HAP-1 (cell line): ENCODE measurements around the gene VN1R4.
"Not testable (repeated sequence)": the region's sequence is repeated elsewhere in the genome, so short reads cannot be mapped to it uniquely, and the experiment has no call there.

Experiments used
- DNase-seq, 2 experiments: peaks; one replicate each; pipeline ENCODE4 v3.0.0-alpha.2; 2016 to 2020; ENCODE audit warnings: low spot score in 2 of 2
- H3K27me3 ChIP-seq: fragments of 250-450 bp; sonication (Bioruptor Pico); 2 replicates; pipeline ENCODE4 v1.5.1; 2020; ENCODE audit warnings: low read depth, mild to moderate bottlenecking, moderate library complexity
- H3K36me3 ChIP-seq: fragments of 250-450 bp; sonication (Bioruptor Pico); replicated peaks from 2 replicates; pipeline ENCODE4 v1.5.1; 2020; ENCODE audit warnings: mild to moderate bottlenecking
- H3K4me1 ChIP-seq: fragments of 250-450 bp; sonication (Bioruptor Pico); 2 replicates; pipeline ENCODE4 v1.5.1; 2020; ENCODE audit warnings: mild to moderate bottlenecking
- H3K4me3 ChIP-seq: fragments of 250-450 bp; sonication (Bioruptor Pico); 2 replicates; pipeline ENCODE4 v1.5.1; 2020; ENCODE audit warnings: mild to moderate bottlenecking, moderate library complexity
- H3K9me3 ChIP-seq: fragments of 250-450 bp; sonication (Bioruptor Pico); 2 replicates; pipeline ENCODE4 v1.5.1; 2020; ENCODE audit warnings: mild to moderate bottlenecking, moderate library complexity
- in situ Hi-C: fragments of 300-500 bp; cut with MboI; formaldehyde crosslinking; loops from 3 replicates; pipeline ENCODE4 v1.14.3; 2020; ENCODE audit warnings: low sequenced_read_pairs, inconsistent platforms, mixed read lengths

The VN1R4 gene, protein sequence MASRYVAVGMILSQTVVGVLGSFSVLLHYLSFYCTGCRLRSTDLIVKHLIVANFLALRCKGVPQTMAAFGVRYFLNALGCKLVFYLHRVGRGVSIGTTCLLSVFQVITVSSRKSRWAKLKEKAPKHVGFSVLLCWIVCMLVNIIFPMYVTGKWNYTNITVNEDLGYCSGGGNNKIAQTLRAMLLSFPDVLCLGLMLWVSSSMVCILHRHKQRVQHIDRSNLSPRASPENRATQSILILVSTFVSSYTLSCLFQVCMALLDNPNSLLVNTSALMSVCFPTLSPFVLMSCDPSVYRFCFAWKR

DNA sequence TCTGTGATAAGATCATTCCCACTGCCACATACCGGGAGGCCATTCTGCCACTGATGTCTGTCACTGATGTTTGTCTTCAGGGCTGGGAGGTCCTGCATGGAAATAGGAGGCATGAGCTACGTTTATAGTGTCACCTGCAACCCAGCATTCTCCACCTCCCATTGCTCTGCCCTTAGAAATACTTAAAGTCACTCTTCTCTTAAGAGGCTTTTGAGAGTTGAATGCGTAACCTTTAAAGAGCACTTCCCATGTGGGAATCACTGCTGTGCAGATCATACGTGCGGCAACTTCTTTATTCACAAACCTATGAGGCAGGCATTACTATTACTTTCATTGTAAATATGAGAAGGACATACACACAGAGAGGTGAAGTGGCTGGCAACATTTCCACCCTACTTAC is at the start of gene VN1R4:
Gene VN1R4 (minus strand): TSS at position 101 of the 400 bp plus-strand sequence. CDS start 58 bp downstream, at position 43.
- DNase-seq, H3K27me3 ChIP-seq, H3K36me3 ChIP-seq, H3K9me3 ChIP-seq, H3K4me1 ChIP-seq, in situ Hi-C loops, H3K4me3 ChIP-seq: not testable (repeated sequence)

DNA sequence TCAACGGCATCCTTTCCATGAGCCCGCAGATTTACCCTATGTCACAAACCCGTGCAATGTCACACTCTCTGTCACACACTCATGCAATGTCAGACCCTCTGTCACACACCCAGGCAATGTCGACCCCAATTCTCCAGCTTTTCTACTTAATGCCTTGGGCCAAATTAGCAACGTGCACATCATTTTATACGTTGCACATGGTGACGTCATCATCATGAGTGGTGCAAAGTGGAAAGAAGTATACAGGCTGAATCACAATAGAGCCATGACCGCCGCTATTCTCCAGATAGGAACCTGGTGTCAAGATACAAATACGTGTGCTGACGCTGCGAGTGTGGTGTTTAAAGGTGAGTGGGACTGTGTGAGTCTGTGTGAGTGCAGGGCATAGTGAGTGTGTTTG is 44.4 kb upstream of the VN1R4 start:
- Histone ChIP-seq H3K36me3 (no peaks in the 10 kb centered on the region), H3K4me3 (no peak overlapping the region), H3K9me3 (no peaks in the 10 kb centered on the region), H3K4me1 (no peaks in the 10 kb centered on the region), H3K27me3 (no peaks in the 10 kb centered on the region)
- DNase-seq: no peak
- in situ Hi-C loops: no loop called here

DNA sequence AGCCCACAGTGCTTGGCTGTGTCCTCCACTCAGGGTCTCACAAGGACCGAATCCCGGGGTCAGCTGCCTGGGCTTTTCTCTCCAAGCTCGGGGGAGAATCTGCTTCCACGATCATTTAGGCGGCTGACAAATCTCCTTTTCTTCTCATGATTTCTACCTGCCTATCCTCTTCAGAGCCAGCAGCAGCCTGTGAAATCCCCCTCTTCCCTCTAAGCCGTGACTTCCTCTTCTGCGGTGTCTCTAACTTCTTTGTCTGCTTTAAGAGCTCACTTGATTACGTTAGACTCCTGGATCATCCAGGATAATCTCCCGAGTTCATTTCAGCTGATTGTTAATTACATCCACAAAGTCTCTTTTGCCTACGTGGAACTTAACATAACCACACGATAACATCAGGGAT is 43.5 kb upstream of the VN1R4 start:
- no peaks in the 10 kb centered on the region for H3K27me3 ChIP-seq
- H3K9me3 ChIP-seq: no peaks in the 10 kb centered on the region
- no peak overlapping the region for H3K4me3 ChIP-seq
- H3K36me3 ChIP-seq: no peaks in the 10 kb centered on the region
- no peak for DNase-seq
- no peaks in the 10 kb centered on the region for H3K4me1 ChIP-seq
- in situ Hi-C loops: no loop called here

DNA sequence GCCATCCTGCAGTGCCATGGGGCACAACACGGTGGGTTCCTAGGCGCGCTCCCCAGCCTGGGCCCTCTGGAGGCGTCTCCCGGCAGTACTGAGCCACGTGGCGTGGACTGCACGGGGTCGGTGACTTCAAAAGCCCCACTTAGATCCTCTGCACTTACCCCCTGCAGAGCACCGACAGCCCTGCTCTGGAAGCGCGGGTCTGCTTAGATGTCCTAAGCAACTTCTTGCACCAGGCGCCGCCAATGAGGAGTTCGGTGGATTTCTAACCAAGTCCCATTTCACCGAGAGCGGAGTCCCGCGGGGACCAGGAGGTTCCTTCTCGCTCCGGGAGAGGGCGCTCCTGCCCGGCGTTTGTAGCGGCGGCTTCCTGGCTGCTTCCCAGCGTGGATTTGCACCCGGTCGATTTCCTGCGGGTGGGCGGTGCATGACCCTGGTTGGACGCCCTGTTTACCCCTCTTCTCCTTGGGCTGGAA is 40.9 kb upstream of the VN1R4 start:
- in situ Hi-C loops: no loop called here
- no peak for DNase-seq
- no peaks in the 10 kb centered on the region for H3K36me3 ChIP-seq
- H3K27me3 ChIP-seq: no peaks in the 10 kb centered on the region
- no peak overlapping the region for H3K4me3 ChIP-seq
- 0 out of 2 replicates have a peak, but pooled peaks cover 2% of the 10 kb centered on the region for H3K9me3 ChIP-seq
- H3K4me1 ChIP-seq: no peaks in the 10 kb centered on the region

DNA sequence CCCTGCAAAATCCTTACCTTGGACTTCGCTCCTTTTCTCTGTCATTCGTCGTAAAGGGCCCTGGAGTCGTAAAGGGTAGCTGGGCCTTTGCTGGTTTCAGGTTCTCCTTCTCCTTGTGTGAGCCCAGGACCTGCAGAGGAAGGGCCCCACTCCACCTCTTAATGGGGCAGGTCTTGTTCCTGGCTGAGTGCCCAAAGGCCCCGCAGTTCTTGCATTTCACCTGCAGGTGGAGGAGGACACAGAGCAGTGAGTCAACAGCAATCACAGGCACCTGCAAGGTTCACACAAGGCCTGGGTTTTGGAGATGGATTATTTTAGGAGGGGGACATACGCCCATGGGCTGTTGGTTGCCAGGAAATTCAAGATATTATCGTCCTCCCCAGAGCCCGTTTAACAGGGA is 33.8 kb upstream of the VN1R4 start:
- DNase-seq, H3K36me3 ChIP-seq, H3K4me1 ChIP-seq, H3K27me3 ChIP-seq, H3K4me3 ChIP-seq, in situ Hi-C loops, H3K9me3 ChIP-seq: not testable (repeated sequence)

DNA sequence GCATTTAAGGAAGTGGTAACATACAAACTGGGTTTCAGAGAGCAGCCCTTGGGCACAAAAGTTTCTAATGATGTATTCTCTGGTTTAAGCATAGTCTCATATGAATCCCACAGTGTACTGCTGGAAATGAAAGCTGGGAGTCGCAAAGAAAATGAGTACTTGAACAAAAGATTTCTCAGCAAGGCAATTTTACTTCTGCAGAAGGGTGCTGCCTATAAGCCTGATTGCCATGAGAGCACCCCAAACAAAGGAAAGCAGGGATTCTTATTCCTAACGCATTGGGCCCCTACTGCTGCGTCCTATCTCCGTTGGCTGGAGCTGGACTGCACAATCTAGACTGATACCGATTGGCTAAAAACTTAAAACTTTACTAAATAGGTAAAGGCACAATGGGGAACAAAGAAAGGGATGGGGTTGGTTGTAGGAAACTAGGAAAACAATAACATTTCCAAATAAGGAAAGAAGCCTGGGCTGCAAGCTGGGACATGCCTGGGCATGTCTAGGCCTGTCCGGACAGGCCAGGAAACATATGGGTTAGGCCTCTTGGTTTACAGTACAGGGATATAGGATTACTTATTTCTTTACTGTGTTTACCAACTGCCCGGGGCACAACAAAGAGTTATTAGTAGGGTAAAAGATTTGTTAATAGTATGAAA is 27.4 kb upstream of the VN1R4 start:
- in situ Hi-C loops: no loop called here
- Histone ChIP-seq H3K4me3 (no peak overlapping the region), H3K36me3 (no peaks in the 10 kb centered on the region), H3K4me1 (no peaks in the 10 kb centered on the region), H3K27me3 (no peaks in the 10 kb centered on the region), H3K9me3 (no peaks in the 10 kb centered on the region; the same call in none of the 2 replicates)
- no peak for DNase-seq

DNA sequence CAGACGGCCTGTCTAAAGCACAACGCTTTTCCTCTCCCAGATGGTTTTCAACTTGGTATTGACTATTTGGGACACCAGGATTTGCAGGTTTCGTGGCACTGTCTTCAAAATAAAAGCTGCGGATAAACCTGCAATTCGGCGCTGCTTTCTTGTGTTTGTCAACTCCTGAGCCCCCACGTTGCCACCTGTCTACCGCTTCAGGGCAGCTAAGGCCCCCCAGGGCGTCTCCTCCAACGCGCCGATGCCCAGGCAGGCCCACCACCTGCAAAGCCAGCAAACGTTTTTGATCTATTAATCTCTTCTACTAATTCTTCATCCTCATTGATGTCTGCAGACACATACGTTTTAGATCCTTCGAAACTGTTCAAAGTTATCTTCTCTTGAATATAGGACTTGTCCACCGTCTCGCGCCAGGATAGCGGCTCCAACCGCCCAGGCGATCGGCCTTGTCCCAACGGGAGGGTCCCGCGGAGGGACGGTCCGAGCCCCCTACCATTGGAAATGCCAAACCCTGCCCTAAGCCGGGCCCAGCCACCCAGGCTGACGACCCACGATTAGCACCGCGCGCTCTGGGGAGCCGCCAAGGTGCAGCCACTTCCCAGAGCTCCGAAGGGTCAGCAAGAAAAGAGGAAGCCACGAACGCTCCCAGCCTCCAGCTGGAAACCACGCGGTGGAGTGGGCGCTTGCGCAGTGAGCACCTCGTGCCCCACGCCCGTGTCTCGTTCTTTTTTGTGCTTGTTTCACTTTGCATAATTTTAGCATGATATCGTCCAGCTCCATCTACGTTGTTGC is 23.4 kb upstream of the VN1R4 start:
- in situ Hi-C loops: no loop called here
- H3K36me3 ChIP-seq: no peaks in the 10 kb centered on the region
- no peaks in the 10 kb centered on the region for H3K27me3 ChIP-seq
- no peak overlapping the region for H3K4me3 ChIP-seq
- no peak for DNase-seq
- H3K4me1 ChIP-seq: no peaks in the 10 kb centered on the region
- no peaks in the 10 kb centered on the region; the same call in none of the 2 replicates for H3K9me3 ChIP-seq

DNA sequence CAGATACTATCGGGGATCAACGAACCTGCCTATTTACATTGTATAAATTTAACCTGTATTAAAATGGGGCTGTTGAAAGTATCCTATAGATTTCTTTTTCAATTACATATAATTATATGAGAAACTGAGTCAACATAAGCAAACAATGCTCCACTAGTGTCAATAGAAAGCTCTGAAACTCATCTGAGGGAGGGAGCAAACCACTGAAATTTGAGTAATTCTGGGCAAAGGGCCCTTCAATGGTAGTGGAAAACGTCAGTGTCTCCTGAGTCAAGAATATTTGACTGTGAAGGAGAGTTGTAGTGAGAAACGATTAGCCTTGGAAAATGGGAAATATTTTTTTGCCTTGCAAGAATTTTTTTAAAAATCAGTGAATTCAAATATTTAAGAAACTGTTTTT is 17.6 kb upstream of the VN1R4 start:
- Histone ChIP-seq H3K36me3 (no peaks in the 10 kb centered on the region), H3K4me3 (no peak overlapping the region), H3K27me3 (no peaks in the 10 kb centered on the region), H3K9me3 (no peaks in the 10 kb centered on the region; the same call in 1 of the 2 replicates), H3K4me1 (no peaks in the 10 kb centered on the region)
- in situ Hi-C loops: no loop called here
- DNase-seq: no peak

DNA sequence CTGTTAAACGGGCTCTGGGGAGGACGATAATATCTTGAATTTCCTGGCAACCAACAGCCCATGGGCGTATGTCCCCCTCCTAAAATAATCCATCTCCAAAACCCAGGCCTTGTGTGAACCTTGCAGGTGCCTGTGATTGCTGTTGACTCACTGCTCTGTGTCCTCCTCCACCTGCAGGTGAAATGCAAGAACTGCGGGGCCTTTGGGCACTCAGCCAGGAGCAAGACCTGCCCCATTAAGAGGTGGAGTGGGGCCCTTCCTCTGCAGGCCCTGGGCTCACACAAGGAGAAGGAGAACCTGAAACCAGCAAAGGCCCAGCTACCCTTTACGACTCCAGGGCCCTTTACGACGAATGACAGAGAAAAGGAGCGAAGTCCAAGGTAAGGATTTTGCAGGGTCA is 14.4 kb upstream of the VN1R4 start:
- H3K27me3 ChIP-seq, H3K36me3 ChIP-seq, H3K4me3 ChIP-seq, H3K9me3 ChIP-seq, H3K4me1 ChIP-seq, in situ Hi-C loops: not testable (repeated sequence)
- peak in 1 of 2 experiments; percentile 12 for DNase-seq

DNA sequence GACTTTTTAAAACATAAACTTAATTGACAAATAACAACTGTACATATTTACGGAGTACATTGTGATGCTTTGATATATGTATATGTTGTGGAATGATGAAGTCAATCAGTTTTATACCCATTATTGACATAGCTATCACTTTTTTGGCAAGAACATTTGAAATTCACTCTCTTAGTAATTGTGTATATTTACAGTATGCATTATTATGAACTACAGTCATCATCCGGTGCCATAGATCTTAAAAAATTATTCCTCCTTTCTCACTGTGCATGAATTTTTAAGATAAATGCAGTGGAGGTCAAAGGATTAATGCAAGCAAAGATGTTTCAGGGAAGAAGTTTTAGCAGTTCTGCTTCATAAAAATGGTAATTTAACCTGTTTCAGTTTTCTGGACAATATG is 8.0 kb upstream of the VN1R4 start:
- Histone ChIP-seq H3K36me3 (no peaks in the 10 kb centered on the region), H3K4me1 (no peaks in the 10 kb centered on the region), H3K27me3 (no peaks in the 10 kb centered on the region), H3K4me3 (no peak overlapping the region), H3K9me3 (no peaks in the 10 kb centered on the region)
- no peak for DNase-seq
- in situ Hi-C loops: no loop called here

DNA sequence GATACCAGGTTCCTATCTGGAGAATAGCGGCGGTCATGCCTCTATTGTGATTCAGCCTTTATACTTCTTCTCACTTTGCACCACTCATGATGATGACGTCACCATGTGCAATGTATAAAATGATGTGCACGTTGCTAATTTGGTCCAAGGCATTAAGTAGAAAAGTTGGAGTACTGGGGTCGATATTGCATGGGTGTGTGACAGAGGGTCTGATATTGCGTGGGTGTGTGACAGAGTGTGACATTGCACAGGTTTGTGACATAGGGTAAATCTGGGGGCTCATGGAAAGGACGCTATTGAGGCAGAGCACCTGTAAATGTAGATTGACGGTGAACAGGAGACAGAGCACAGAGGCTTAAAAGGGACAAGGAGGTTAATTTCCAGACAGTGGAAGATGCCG is 4.5 kb upstream of the VN1R4 start:
- Histone ChIP-seq H3K9me3 (no peaks in the 10 kb centered on the region), H3K4me1 (no peaks in the 10 kb centered on the region), H3K27me3 (no peaks in the 10 kb centered on the region), H3K4me3 (no peak overlapping the region), H3K36me3 (no peaks in the 10 kb centered on the region)
- no peak for DNase-seq
- in situ Hi-C loops: no loop called here

DNA sequence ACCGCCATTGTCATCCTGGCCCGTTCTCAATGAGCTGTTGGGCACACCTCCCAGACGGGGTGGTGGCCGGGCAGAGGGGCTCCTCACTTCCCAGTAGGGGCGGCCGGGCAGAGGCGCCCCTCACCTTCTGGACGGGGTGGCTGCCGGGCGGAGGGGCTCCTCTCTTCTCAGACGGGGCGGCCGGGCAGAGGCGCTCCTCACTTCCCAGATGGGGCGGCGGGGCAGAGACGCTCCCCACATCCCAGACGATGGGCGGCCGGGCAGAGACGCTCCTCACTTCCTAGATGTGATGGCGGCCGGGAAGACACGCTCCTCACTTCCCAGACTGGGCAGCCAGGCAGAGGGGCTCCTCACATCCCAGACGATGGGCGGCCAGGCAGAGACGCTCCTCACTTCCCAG is 2.3 kb upstream of the VN1R4 start:
- in situ Hi-C loops, H3K9me3 ChIP-seq: not testable (repeated sequence)

DNA sequence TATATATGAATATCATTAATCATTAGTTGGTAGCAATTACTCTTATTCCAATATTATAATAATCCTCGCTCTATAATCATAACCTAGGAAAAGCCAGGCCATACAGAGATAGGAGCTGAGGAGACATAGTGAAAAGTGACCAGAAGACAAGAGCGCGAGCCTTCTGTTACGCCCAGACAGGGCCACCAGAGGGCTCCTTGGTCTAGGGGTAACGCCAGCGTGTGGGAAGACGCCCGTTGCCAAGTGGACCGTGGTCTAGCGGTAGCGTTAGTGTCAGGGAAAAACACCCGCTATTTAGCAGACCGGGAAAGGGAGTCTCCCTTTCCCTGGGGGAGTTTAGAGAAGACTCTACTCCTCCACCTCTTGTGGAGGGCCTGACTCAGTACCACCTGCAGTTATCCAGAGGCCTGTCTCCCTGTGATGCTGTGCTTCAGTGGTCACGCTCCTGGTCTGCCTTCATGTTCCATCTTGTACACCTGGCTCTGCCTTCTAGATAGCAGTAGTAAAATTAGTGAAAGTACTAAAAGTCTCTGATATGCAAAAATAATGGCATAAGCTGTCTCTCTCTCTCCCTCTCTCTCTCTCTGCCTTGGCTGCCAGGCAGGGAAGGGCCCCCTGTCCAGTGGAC is 9.7 kb downstream of the VN1R4 start, which contains the start of gene VN1R2:
Gene VN1R2 (plus strand): TSS at position 578 of the 628 bp plus-strand sequence. CDS start 84 bp downstream, outside the sequence.
- H3K4me1 ChIP-seq, H3K27me3 ChIP-seq, H3K36me3 ChIP-seq, in situ Hi-C loops, H3K4me3 ChIP-seq, H3K9me3 ChIP-seq, DNase-seq: not testable (repeated sequence)

More for the DNA sequence above, 2.3 kb upstream of the VN1R4 start:
- not testable (repeated sequence) for DNase-seq, H3K4me3 ChIP-seq, H3K27me3 ChIP-seq, H3K4me1 ChIP-seq, H3K36me3 ChIP-seq
